Neuronal stem cell (in vitro differentiated cells): ENCODE data around the gene RHOF.

Source experiments
- DNase-seq: peaks from one replicate; pipeline ENCODE4 v3.0.0-alpha.2; 2013; ENCODE audit warnings: low spot score
- H2AFZ ChIP-seq: one replicate; pipeline ENCODE4 v1.6.1; 2013; ENCODE audit warnings: mild to moderate bottlenecking, low read length, inconsistent platforms
- H2AK5ac ChIP-seq: 2 replicates; pipeline ENCODE4 v1.6.1; 2013; ENCODE audit warnings: low read depth, mild to moderate bottlenecking, inconsistent platforms, low read length, moderate library complexity, mixed read lengths
- H2BK120ac ChIP-seq: 2 replicates; pipeline ENCODE4 v1.6.1; 2013; ENCODE audit warnings: low read depth, mild to moderate bottlenecking, inconsistent platforms, low read length, moderate library complexity, mixed read lengths
- H2BK12ac ChIP-seq: one replicate; pipeline ENCODE4 v1.6.1; 2013; ENCODE audit warnings: low read length, inconsistent platforms
- H2BK15ac ChIP-seq: 2 replicates; pipeline ENCODE4 v1.6.1; 2013; ENCODE audit warnings: mild to moderate bottlenecking, low read length, inconsistent platforms, mixed read lengths
- H2BK5ac ChIP-seq: one replicate; pipeline ENCODE4 v1.6.1; 2013; ENCODE audit warnings: inconsistent platforms, mild to moderate bottlenecking, low read length, moderate library complexity
- H3K14ac ChIP-seq: one replicate; pipeline ENCODE4 v1.6.1; 2013; ENCODE audit warnings: low read length, inconsistent platforms
- H3K18ac ChIP-seq: 2 replicates; pipeline ENCODE4 v1.6.1; 2013; ENCODE audit warnings: low read length, inconsistent platforms
- H3K23ac ChIP-seq: 2 replicates; pipeline ENCODE4 v1.6.1; 2013; ENCODE audit warnings: low read depth, mild to moderate bottlenecking, mixed read lengths, low read length, inconsistent platforms; ENCODE audit not compliant: poor library complexity
- H3K27ac ChIP-seq: replicated peaks from 3 replicates; pipeline ENCODE4 v1.5.1; 2013; ENCODE audit warnings: low read length, inconsistent platforms
- H3K27me3 ChIP-seq, 3 experiments: 2 replicates each; pipeline ENCODE4 v1.6.1; 2013; ENCODE audit warnings: low read length in 3 of 3, mild to moderate bottlenecking in 2 of 3, inconsistent platforms in 1 of 3, low read depth in 1 of 3, mixed read lengths in 1 of 3, moderate library complexity in 1 of 3; ENCODE audit not compliant: control insufficient read depth in 3 of 3, insufficient read depth in 3 of 3
- H3K36me3 ChIP-seq, 2 donors: replicated peaks in 1 of 2; 2 replicates each; pipeline ENCODE4 v1.6.1; 2013; ENCODE audit warnings: low read length in 2 of 2; ENCODE audit not compliant: control insufficient read depth in 2 of 2, insufficient read depth in 2 of 2
- H3K4ac ChIP-seq: 2 replicates; pipeline ENCODE4 v1.6.1; 2013; ENCODE audit warnings: inconsistent platforms, mild to moderate bottlenecking, low read length, moderate library complexity
- H3K4me1 ChIP-seq, 2 donors: 1 replicate in 1 of 2; 2 replicates in 1 of 2; pipeline ENCODE4 v1.6.1; 2013; ENCODE audit warnings: low read length in 2 of 2, low read depth in 1 of 2; ENCODE audit not compliant: control insufficient read depth in 2 of 2, insufficient read depth in 1 of 2
- H3K4me2 ChIP-seq: one replicate; pipeline ENCODE4 v1.6.1; 2013; ENCODE audit warnings: mild to moderate bottlenecking, low read length, inconsistent platforms; ENCODE audit not compliant: insufficient read depth, poor library complexity, severe bottlenecking
- H3K4me3 ChIP-seq, 2 donors: 2 replicates each; pipeline ENCODE4 v1.5.1; 2013; ENCODE audit warnings: low read length in 2 of 2, mild to moderate bottlenecking in 2 of 2, inconsistent platforms in 1 of 2, moderate library complexity in 1 of 2
- H3K79me1 ChIP-seq: one replicate; pipeline ENCODE4 v1.6.1; 2013; ENCODE audit warnings: low read depth, mild to moderate bottlenecking, inconsistent platforms, low read length, moderate library complexity
- H3K9ac ChIP-seq: one replicate; pipeline ENCODE4 v1.6.1; 2013; ENCODE audit warnings: mild to moderate bottlenecking, low read depth, low read length, inconsistent platforms; ENCODE audit not compliant: poor library complexity
- H3K9me3 ChIP-seq, 2 donors: replicated peaks in 1 of 2; 2 replicates each; pipeline versions ENCODE3 to v1.6.1; 2013; ENCODE audit warnings: low read length in 2 of 2, mild to moderate bottlenecking in 2 of 2, inconsistent platforms in 1 of 2, low read depth in 1 of 2, mixed read lengths in 1 of 2, moderate library complexity in 1 of 2; ENCODE audit not compliant: control insufficient read depth in 2 of 2, insufficient read depth in 1 of 2
- H4K8ac ChIP-seq: one replicate; pipeline ENCODE4 v1.6.1; 2013; ENCODE audit warnings: low read depth, mild to moderate bottlenecking, inconsistent platforms, low read length, moderate library complexity
- H4K91ac ChIP-seq: one replicate; pipeline ENCODE4 v1.6.1; 2013; ENCODE audit warnings: low read length, low read depth, mild to moderate bottlenecking, inconsistent platforms; ENCODE audit not compliant: poor library complexity
- WGBS, 2 donors: extraction: QIAGEN DNeasy Blood & Tissue Kit; methylation state at CpG; one replicate each; pipeline ENCODE4 v1.1.7; 2013; ENCODE audit warnings: missing lambda C conversion rate in 2 of 2, mixed read lengths in 1 of 2; ENCODE audit not compliant: insufficient read length in 2 of 2, insufficient replicate concordance in 1 of 2; ENCODE audit errors: extremely low coverage in 2 of 2; 5-methylcytosine and 5-hydroxymethylcytosine counted together

RHOF gene

DNA sequence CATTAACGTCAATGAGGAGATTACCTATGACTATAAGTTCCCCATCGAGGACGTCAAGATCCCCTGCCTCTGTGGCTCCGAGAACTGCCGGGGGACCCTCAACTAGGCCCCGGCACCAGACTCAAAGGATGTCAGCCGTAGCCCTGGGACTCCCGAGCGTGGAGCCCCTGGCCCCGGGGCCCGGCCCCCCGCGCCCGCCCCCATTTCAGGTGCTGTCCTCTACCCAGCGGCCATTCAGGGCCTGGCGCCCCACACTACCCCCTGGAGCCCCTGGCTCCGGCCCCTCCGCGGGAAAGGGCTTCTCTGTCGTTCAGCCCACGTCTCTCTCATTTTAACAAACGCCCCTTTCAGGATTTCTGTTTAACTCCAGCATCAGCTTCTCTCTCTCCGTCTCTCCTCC lies 36.6 kb upstream of the RHOF start:
- no peak overlapping the region for H3K4ac ChIP-seq
- H3K27ac ChIP-seq: no peak overlapping the region
- WGBS, 2 donors: no CpG with 5 or more reads among the region's 23 CpGs
- H4K91ac ChIP-seq: no peak overlapping the region
- H3K4me3 ChIP-seq: no peak overlapping the region
- no peak overlapping the region for H2BK120ac ChIP-seq
- H2BK5ac ChIP-seq: no peak overlapping the region
- H2AFZ ChIP-seq: no peak overlapping the region
- H3K79me1 ChIP-seq: no peaks in the 10 kb centered on the region
- no peak overlapping the region for H3K23ac ChIP-seq
- H3K36me3 ChIP-seq: peaks cover 37 to 69% of the 10 kb centered on the region in 2 donors
- DNase-seq: no peak
- H2BK12ac ChIP-seq: no peak overlapping the region
- no peak overlapping the region for H3K18ac ChIP-seq
- H3K4me1 ChIP-seq: no peaks in the 10 kb centered on the region
- H3K4me2 ChIP-seq: no peak overlapping the region
- H3K9ac ChIP-seq: no peak overlapping the region
- no peak overlapping the region for H4K8ac ChIP-seq
- no peaks in the 10 kb centered on the region for H3K27me3 ChIP-seq
- no peaks in the 10 kb centered on the region for H3K9me3 ChIP-seq
- no peak overlapping the region for H2AK5ac ChIP-seq
- no peak overlapping the region for H2BK15ac ChIP-seq
- no peak overlapping the region for H3K14ac ChIP-seq

DNA sequence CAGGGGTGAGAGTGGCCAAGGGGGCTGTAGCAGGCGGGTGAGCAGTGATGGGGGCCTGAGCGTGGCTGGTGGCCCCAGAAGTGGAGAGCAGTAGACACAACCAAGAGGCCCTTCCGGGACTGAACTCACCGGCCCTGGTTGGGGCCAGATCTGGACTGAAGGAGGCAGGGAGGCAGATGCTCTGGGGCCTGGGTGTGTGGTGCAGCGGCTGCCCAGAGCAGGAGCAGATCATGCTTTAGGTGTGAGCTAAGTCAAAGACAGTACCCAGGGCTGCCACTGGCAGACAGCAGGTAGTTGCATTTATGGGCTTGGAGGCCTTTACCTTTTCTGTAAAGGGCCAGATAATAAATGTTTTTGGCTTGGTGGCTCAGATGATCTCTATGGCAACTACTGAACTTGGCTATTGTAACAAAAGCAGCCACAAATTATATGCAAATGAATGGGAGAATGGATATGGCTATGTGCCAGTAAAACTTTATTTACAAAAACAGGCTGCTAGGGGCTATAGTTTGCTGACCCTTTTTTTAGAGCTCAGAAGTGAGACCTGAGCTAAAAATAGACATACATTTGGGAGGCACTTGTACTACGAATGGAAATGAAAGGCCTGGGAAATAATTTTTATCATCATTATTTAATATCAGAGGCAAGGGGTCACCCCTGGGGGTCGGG lies 35.9 kb upstream of the RHOF start:
- H3K23ac ChIP-seq: no peak overlapping the region

GRCh38 chr12:121828826-121829225 lies 35.3 kb upstream of the RHOF start:
- Histone ChIP-seq H4K91ac (no peak overlapping the region), H2BK12ac (no peak overlapping the region), H3K9ac (no peak overlapping the region), H3K36me3 (peaks cover 43 to 81% of the 10 kb centered on the region in 2 donors), H3K23ac (no peak overlapping the region), H3K27me3 (no peaks in the 10 kb centered on the region), H3K14ac (no peak overlapping the region), H3K4me2 (no peak overlapping the region), H3K18ac (no peak overlapping the region), H2AFZ (no peak overlapping the region), H4K8ac (no peak overlapping the region), H2BK120ac (no peak overlapping the region), H2BK5ac (no peak overlapping the region), H3K4me1 (no peaks in the 10 kb centered on the region), H2BK15ac (no peak overlapping the region), H3K9me3 (no peaks in the 10 kb centered on the region), H3K4ac (no peak overlapping the region), H3K79me1 (no peaks in the 10 kb centered on the region), H3K4me3 (no peak overlapping the region), H2AK5ac (no peak overlapping the region), H3K27ac (no peak overlapping the region)
- WGBS, 2 donors: no CpG with 5 or more reads among the region's 9 CpGs
- no peak for DNase-seq

More for the DNA sequence above, 35.9 kb upstream of the RHOF start:
- no peak overlapping the region for H3K14ac ChIP-seq
- DNase-seq: no peak
- H3K79me1 ChIP-seq: no peaks in the 10 kb centered on the region
- H2BK5ac ChIP-seq: no peak overlapping the region
- H2AFZ ChIP-seq: no peak overlapping the region
- no peak overlapping the region for H2BK15ac ChIP-seq
- WGBS, 2 donors: no CpG with 5 or more reads among the region's 7 CpGs
- no peak overlapping the region for H3K9ac ChIP-seq
- no peaks in the 10 kb centered on the region for H3K9me3 ChIP-seq
- no peak overlapping the region for H3K18ac ChIP-seq
- H3K36me3 ChIP-seq: peaks cover 39 to 76% of the 10 kb centered on the region in 2 donors
- no peak overlapping the region for H3K4me3 ChIP-seq
- H2BK120ac ChIP-seq: no peak overlapping the region
- H3K4ac ChIP-seq: no peak overlapping the region
- no peak overlapping the region for H2BK12ac ChIP-seq
- H2AK5ac ChIP-seq: no peak overlapping the region
- H3K4me2 ChIP-seq: no peak overlapping the region
- no peak overlapping the region for H4K91ac ChIP-seq
- no peak overlapping the region for H3K27ac ChIP-seq
- H3K4me1 ChIP-seq: no peaks in the 10 kb centered on the region
- no peak overlapping the region for H4K8ac ChIP-seq
- H3K27me3 ChIP-seq: no peaks in the 10 kb centered on the region

DNA sequence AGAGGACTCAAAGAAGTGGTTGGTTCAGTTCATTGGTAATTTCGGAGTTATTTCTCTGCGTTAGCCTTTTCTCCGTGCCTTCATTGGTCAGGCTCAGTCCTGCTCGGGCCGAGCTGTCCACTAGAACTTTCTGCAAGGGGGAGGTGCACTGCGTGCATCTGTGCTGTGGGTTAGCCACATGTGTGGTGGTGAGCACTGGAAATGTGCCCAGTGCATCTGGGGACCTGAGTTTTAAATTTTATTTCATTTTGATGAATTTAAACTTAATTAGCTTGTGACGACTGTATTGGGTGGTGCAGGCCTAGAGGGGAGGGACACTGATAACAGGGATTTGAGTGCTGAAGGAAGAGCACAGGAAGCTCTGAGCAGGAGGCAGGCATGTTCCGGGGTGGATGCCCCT lies 34.8 kb upstream of the RHOF start:
- Histone ChIP-seq H4K8ac (no peak overlapping the region), H3K36me3 (peaks cover 47 to 87% of the 10 kb centered on the region in 2 donors), H2AFZ (no peak overlapping the region), H3K4me3 (no peak overlapping the region), H2BK15ac (no peak overlapping the region), H3K4me1 (no peaks in the 10 kb centered on the region), H3K9ac (no peak overlapping the region), H2BK120ac (no peak overlapping the region), H2BK12ac (no peak overlapping the region), H3K18ac (no peak overlapping the region), H3K79me1 (no peaks in the 10 kb centered on the region), H4K91ac (no peak overlapping the region), H3K23ac (no peak overlapping the region), H3K14ac (no peak overlapping the region), H3K27ac (no peak overlapping the region), H3K27me3 (no peaks in the 10 kb centered on the region), H3K9me3 (no peaks in the 10 kb centered on the region), H2BK5ac (no peak overlapping the region), H3K4ac (no peak overlapping the region), H2AK5ac (no peak overlapping the region), H3K4me2 (no peak overlapping the region)
- no CpG with 5 or more reads among the region's 8 CpGs for WGBS, 2 donors
- no peak for DNase-seq
